Psoas muscle (tissue), 8 donors: Measurements from ENCODE around the gene EXD3. TPM values are rescaled to one million over a fixed set of nuclear protein-coding genes. Genes with fewer than 3 reads are reported as not detected.

ENCODE experiments used
- ATAC-seq, 4 donors: fragments of 200-7000 bp; cut with Tn5 transposase; one replicate each; pipeline ENCODE4 v1.9.1; 2020; ENCODE audit warnings: moderate library complexity in 3 of 4, mild to moderate bottlenecking in 2 of 4
- DNase-seq, 2 donors: peaks; one replicate each; pipeline ENCODE4 v3.0.0-alpha.2; 2020
- H3K27ac ChIP-seq: fragments of 200-600 bp; one replicate; pipeline ENCODE4 v1.8.0; 2022
- H3K27me3 ChIP-seq, 3 donors: fragments of 200-600 bp in 1 of 3; one replicate each; pipeline versions ENCODE4 v1.6.1 to v1.8.0; 2013 to 2022; ENCODE audit warnings: low read length in 2 of 3, mild to moderate bottlenecking in 2 of 3, moderate library complexity in 1 of 3; ENCODE audit not compliant: insufficient read depth in 3 of 3
- H3K36me3 ChIP-seq, 2 donors: fragments of 200-600 bp in 1 of 2; one replicate each; pipeline versions ENCODE4 v1.6.1 to v1.8.0; 2013 to 2022; ENCODE audit warnings: low read depth in 1 of 2, mild to moderate bottlenecking in 1 of 2, moderate library complexity in 1 of 2; ENCODE audit not compliant: insufficient read depth in 1 of 2
- H3K4me1 ChIP-seq: fragments of 200-600 bp; one replicate; pipeline ENCODE4 v1.8.0; 2022
- H3K4me3 ChIP-seq: fragments of 200-600 bp; one replicate; pipeline ENCODE4 v1.8.0; 2022; ENCODE audit warnings: mild to moderate bottlenecking
- H3K9me3 ChIP-seq: fragments of 200-600 bp; one replicate; pipeline ENCODE4 v1.8.0; 2022
- CTCF ChIP-seq: fragments of 200-600 bp; IDR thresholded peaks from one replicate; pipeline ENCODE4 v1.8.0; 2022; ENCODE audit warnings: antibody characterized with exemption
- WGBS, 3 donors: extraction: QIAGEN DNeasy Blood & Tissue Kit; methylation state at CpG; one replicate each; pipeline versions ENCODE4 v1.1.6 to v1.1.7; 2013; 5-methylcytosine and 5-hydroxymethylcytosine counted together
- intact Hi-C, 2 donors: fragments of 100-400 bp; cut with DNase I; formaldehyde crosslinking; loops; one replicate each; pipeline versions ENCODE4 v1.11.0 to v1.14.2; 2022
- polyA plus RNA-seq, 3 donors: library from polyadenylated mRNA; stranded (reverse); fragments of 200-250 nt; gene quantifications; one replicate each; pipeline ENCODE4 v1.2.3, GENCODE V29; 2013
- total RNA-seq, 4 donors: library from RNA; stranded (reverse); fragmentation: NEBNext Ultra II Directional in 2 of 4; extraction: Animal tissue kit (Norgen Biotek cat#: 25700) in 2 of 4; gene quantifications; one replicate each; pipeline versions ENCODE4 v1.2.1 to v1.2.4, GENCODE V29; 2021 to 2023
- donor health status: healthy with polysubstance abuse.
- donor health status: DM: no; HTN: no; CAD: no; lungs with moderate emphysema.
- donor health status: Bipolar disorder and iron deficiency.
- donor health status: healthy.
- donor health status: DM: yes; HTN: yes; CAD: no.
- donor health status: DM: no; HTN: no; CAD: no.
- donor health status: DM: no; HTN: no; CAD: no.
- donor health status: DM: yes; HTN: yes; CAD: no.

EXD3 gene
- total and polyA plus RNA-seq, 7 donors = 5.7 to 11.2 (median 9.4) TPM

GRCh38 chr9:137376386-137376785 lies 46.6 kb downstream of the EXD3 start:
- H3K36me3 ChIP-seq = peaks cover 0 to 10% of the 10 kb centered on the region in 2 donors
- no peaks in the 10 kb centered on the region for H3K27me3 ChIP-seq
- TF ChIP-seq CTCF = no peak
- H3K4me3 ChIP-seq = no peak overlapping the region
- no peaks in the 10 kb centered on the region for H3K9me3 ChIP-seq
- WGBS, 3 donors = 93 to 95% (median 95%) methylated on average over 12 of the region's 12 CpGs
- no peak overlapping the region for H3K27ac ChIP-seq
- intact Hi-C loops = no loop called here
- no peaks in the 10 kb centered on the region for H3K4me1 ChIP-seq
- ATAC-seq = no peak
- no peak for DNase-seq

GRCh38 chr9:137375321-137376058 lies 47.5 kb downstream of the EXD3 start:
- Histone ChIP-seq H3K36me3 (peaks cover 0 to 10% of the 10 kb centered on the region in 2 donors), H3K27me3 (no peaks in the 10 kb centered on the region), H3K4me1 (no peaks in the 10 kb centered on the region), H3K27ac (no peak overlapping the region), H3K9me3 (no peaks in the 10 kb centered on the region), H3K4me3 (no peak overlapping the region)
- ATAC-seq (no peak), DNase-seq (no peak)
- TF ChIP-seq CTCF = no peak
- WGBS, 3 donors = 96 to 99% (median 97%) methylated on average over 11 of the region's 11 CpGs
- intact Hi-C loops = no loop called here

GRCh38 chr9:137374131-137374845 lies 48.7 kb downstream of the EXD3 start:
- 91 to 95% (median 93%) methylated on average over 37 of the region's 37 CpGs for WGBS, 3 donors
- no peaks in the 10 kb centered on the region for H3K9me3 ChIP-seq
- no peak for ATAC-seq
- peak in 1 of 2 donors; percentile 42 for DNase-seq
- H3K4me3 ChIP-seq = no peak overlapping the region
- no peak overlapping the region for H3K27ac ChIP-seq
- intact Hi-C loops = no loop called here
- H3K27me3 ChIP-seq = no peaks in the 10 kb centered on the region
- TF ChIP-seq CTCF = no peak
- H3K36me3 ChIP-seq = peaks cover 0 to 10% of the 10 kb centered on the region in 2 donors
- H3K4me1 ChIP-seq = no peaks in the 10 kb centered on the region

- Histone ChIP-seq H3K4me3 (no peak overlapping the region), H3K9me3 (no peaks in the 10 kb centered on the region), H3K36me3 (peaks cover 0 to 10% of the 10 kb centered on the region in 2 donors), H3K27me3 (no peaks in the 10 kb centered on the region), H3K27ac (no peak overlapping the region), H3K4me1 (no peaks in the 10 kb centered on the region)
- intact Hi-C loops = no loop called here
- ATAC-seq = no peak
- no peak for TF ChIP-seq CTCF
- peak in 1 of 2 donors; percentile 46 for DNase-seq
- WGBS, 3 donors = 90 to 94% (median 91%) methylated on average over 16 of the region's 16 CpGs
Observed at GRCh38 chr9:137373611-137373980, 49.4 kb downstream of the EXD3 start.
